Panc1 (cell line): Measurements from ENCODE around the gene FANCI.

Source experiments
- POLR2AphosphoS5 ChIP-seq: IDR thresholded peaks from 2 replicates; pipeline ENCODE4 v1.6.1; 2012; ENCODE audit warnings: mild to moderate bottlenecking, low read depth, low read length, moderate library complexity
- SIN3A ChIP-seq: IDR thresholded peaks from 2 replicates; pipeline ENCODE4 v1.6.1; 2012; ENCODE audit warnings: low read depth, mild to moderate bottlenecking, low read length, moderate library complexity, borderline replicate concordance; ENCODE audit not compliant: insufficient read depth
- TCF7L2 ChIP-seq: IDR thresholded peaks from 2 replicates; pipeline ENCODE4 v1.6.1; 2011; ENCODE audit warnings: mild to moderate bottlenecking, low read depth, low read length, inconsistent platforms
- TF ChIP-seq, protein P1 (sequence below): fragments of 450-650 bp; IDR thresholded peaks from 2 replicates; pipeline ENCODE4 v1.5.1; 2017; ENCODE audit warnings: mild to moderate bottlenecking
- TF ChIP-seq, protein P2 (sequence below), 2 experiments: IDR thresholded peaks; 2 replicates each; pipeline ENCODE4 v1.6.1; 2011 to 2012; ENCODE audit warnings: low read depth in 2 of 2, control low read depth in 1 of 2, low read length in 1 of 2, mild to moderate bottlenecking in 1 of 2, moderate library complexity in 1 of 2; ENCODE audit not compliant: insufficient read depth in 1 of 2

GRCh38 chr15:89364341-89364740, 120.6 kb downstream of the FANCI start:
- TF ChIP-seq TCF7L2 (no peak), POLR2AphosphoS5 (no peak), SIN3A (no peak)
- TF ChIP-seq, protein P1, sequence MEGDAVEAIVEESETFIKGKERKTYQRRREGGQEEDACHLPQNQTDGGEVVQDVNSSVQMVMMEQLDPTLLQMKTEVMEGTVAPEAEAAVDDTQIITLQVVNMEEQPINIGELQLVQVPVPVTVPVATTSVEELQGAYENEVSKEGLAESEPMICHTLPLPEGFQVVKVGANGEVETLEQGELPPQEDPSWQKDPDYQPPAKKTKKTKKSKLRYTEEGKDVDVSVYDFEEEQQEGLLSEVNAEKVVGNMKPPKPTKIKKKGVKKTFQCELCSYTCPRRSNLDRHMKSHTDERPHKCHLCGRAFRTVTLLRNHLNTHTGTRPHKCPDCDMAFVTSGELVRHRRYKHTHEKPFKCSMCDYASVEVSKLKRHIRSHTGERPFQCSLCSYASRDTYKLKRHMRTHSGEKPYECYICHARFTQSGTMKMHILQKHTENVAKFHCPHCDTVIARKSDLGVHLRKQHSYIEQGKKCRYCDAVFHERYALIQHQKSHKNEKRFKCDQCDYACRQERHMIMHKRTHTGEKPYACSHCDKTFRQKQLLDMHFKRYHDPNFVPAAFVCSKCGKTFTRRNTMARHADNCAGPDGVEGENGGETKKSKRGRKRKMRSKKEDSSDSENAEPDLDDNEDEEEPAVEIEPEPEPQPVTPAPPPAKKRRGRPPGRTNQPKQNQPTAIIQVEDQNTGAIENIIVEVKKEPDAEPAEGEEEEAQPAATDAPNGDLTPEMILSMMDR = no peak
- TF ChIP-seq, protein P2, sequence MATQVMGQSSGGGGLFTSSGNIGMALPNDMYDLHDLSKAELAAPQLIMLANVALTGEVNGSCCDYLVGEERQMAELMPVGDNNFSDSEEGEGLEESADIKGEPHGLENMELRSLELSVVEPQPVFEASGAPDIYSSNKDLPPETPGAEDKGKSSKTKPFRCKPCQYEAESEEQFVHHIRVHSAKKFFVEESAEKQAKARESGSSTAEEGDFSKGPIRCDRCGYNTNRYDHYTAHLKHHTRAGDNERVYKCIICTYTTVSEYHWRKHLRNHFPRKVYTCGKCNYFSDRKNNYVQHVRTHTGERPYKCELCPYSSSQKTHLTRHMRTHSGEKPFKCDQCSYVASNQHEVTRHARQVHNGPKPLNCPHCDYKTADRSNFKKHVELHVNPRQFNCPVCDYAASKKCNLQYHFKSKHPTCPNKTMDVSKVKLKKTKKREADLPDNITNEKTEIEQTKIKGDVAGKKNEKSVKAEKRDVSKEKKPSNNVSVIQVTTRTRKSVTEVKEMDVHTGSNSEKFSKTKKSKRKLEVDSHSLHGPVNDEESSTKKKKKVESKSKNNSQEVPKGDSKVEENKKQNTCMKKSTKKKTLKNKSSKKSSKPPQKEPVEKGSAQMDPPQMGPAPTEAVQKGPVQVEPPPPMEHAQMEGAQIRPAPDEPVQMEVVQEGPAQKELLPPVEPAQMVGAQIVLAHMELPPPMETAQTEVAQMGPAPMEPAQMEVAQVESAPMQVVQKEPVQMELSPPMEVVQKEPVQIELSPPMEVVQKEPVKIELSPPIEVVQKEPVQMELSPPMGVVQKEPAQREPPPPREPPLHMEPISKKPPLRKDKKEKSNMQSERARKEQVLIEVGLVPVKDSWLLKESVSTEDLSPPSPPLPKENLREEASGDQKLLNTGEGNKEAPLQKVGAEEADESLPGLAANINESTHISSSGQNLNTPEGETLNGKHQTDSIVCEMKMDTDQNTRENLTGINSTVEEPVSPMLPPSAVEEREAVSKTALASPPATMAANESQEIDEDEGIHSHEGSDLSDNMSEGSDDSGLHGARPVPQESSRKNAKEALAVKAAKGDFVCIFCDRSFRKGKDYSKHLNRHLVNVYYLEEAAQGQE (IDR thresholded peaks at IDR 0.05; ENCODE audit: insufficient read depth in 1 of 2, low read depth in 2 of 2, low read length in 1 of 2) = no peak
